HCT116 (cell line): ENCODE results near the gene PTP4A2. TPM values are rescaled to one million over a fixed set of nuclear protein-coding genes. Genes with fewer than 3 reads are reported as not detected.

Source experiments
- ATAC-seq: fragments of 200-7000 bp; cut with Tn5 transposase; 2 replicates; pipeline ENCODE4 v1.9.1; 2020; ENCODE audit warnings: mild to moderate bottlenecking, moderate library complexity
- BruUV-seq: library from RNA; stranded (reverse); fragments of 400-500 nt; replicated peaks from 2 replicates; lab custom pipeline; 2021; lab: Mats Ljungman, UMichigan
- CTCF ChIA-PET: fragments of 300-600 bp; sonication (Branson Sonifier 250); formaldehyde crosslinking; loops from one replicate; lab custom pipeline; 2021; ENCODE audit warnings: antibody characterized with exemption; lab: Charles Lee
- POLR2A ChIA-PET: fragments of 300-600, 350-600 bp; sonication (Branson Sonifier 250); formaldehyde crosslinking; loops from one replicate; lab custom pipeline; 2021; ENCODE audit warnings: antibody characterized with exemption; lab: Charles Lee
- RAD21 ChIA-PET, 2 experiments: fragments of 300-600 bp; sonication (Branson Sonifier 250); formaldehyde crosslinking; loops; one replicate each; lab custom pipeline; 2023; ENCODE audit warnings: low total read pairs in 2 of 2; ENCODE audit not compliant: uncharacterized antibody in 2 of 2, unreplicated experiment in 2 of 2, low non-redundant PET in 1 of 2; lab: Charles Lee
- DNase-seq: peaks from one replicate; pipeline ENCODE4 v3.0.0-alpha.2; 2010; ENCODE audit warnings: low read depth, low spot score
- H2AFZ ChIP-seq: fragments of 200-600 bp; shearing (Covaris generic), sonication (generic); 2 replicates; pipeline ENCODE4 v1.6.1; 2017; ENCODE audit warnings: low read depth, mixed run types, mixed read lengths, antibody characterized with exemption, low read length; ENCODE audit not compliant: poor library complexity, severe bottlenecking
- H3K27ac ChIP-seq: 2 replicates; pipeline ENCODE4 v1.5.1; 2012; ENCODE audit warnings: low read depth, low read length
- H3K27me3 ChIP-seq: fragments of 200-600 bp; sonication (generic); 2 replicates; pipeline ENCODE4 v1.6.1; 2016; ENCODE audit warnings: mixed run types, low read length, mixed read lengths; ENCODE audit not compliant: insufficient read depth
- H3K36me3 ChIP-seq, 2 experiments: fragments of 200-500 bp in 1 of 2; fragments of 200-600 bp in 1 of 2; sonication (Bioruptor generic) in 1 of 2; sonication (generic) in 1 of 2; 2 replicates each; pipeline versions ENCODE4 v1.5.1 to v1.6.1; 2014 to 2016; ENCODE audit warnings: low read length in 2 of 2, inconsistent platforms in 1 of 2, mixed read lengths in 1 of 2, mixed run types in 1 of 2; ENCODE audit not compliant: insufficient read depth in 2 of 2, control insufficient read depth in 1 of 2
- H3K4me1 ChIP-seq, 2 experiments: fragments of 200-600 bp in 1 of 2; sonication (generic) in 1 of 2; 2 replicates each; pipeline versions ENCODE4 v1.5.1 to v1.6.1; 2012 to 2017; ENCODE audit warnings: low read length in 2 of 2, inconsistent platforms in 1 of 2, mild to moderate bottlenecking in 1 of 2, mixed read lengths in 1 of 2, mixed run types in 1 of 2, moderate library complexity in 1 of 2; ENCODE audit not compliant: insufficient read depth in 2 of 2, control insufficient read depth in 1 of 2
- H3K4me2 ChIP-seq: fragments of 200-600 bp; sonication (generic); 2 replicates; pipeline ENCODE4 v1.6.1; 2017; ENCODE audit warnings: mixed run types, low read length, mixed read lengths
- H3K4me3 ChIP-seq, 2 experiments: fragments of 200-600 bp in 1 of 2; sonication (generic) in 1 of 2; replicated peaks in 1 of 2; 2 replicates each; pipeline ENCODE4 v1.5.1; 2011 to 2016; ENCODE audit warnings: low read length in 2 of 2, control low read depth in 1 of 2, low read depth in 1 of 2, mild to moderate bottlenecking in 1 of 2, mixed read lengths in 1 of 2, mixed run types in 1 of 2
- H3K79me2 ChIP-seq: fragments of 200-600 bp; sonication (generic); 2 replicates; pipeline ENCODE4 v1.6.1; 2017; ENCODE audit warnings: mild to moderate bottlenecking, mixed run types, low read length, moderate library complexity, mixed read lengths; ENCODE audit not compliant: insufficient read depth
- H3K9ac ChIP-seq: fragments of 200-600 bp; sonication (generic); 2 replicates; pipeline ENCODE4 v1.6.1; 2016; ENCODE audit warnings: low read length, mixed read lengths
- H3K9me2 ChIP-seq: fragments of 200-600 bp; sonication (generic), shearing (Covaris generic); 2 replicates; pipeline ENCODE4 v1.6.1; 2017; ENCODE audit warnings: mixed run types, mild to moderate bottlenecking, moderate library complexity; ENCODE audit not compliant: insufficient read depth
- H3K9me3 ChIP-seq, 2 experiments: fragments of 200-500 bp in 1 of 2; fragments of 200-600 bp in 1 of 2; sonication (Bioruptor generic) in 1 of 2; sonication (generic) in 1 of 2; 2 replicates each; pipeline ENCODE4 v1.6.1; 2014 to 2017; ENCODE audit warnings: low read length in 2 of 2, mixed read lengths in 2 of 2, inconsistent platforms in 1 of 2, low read depth in 1 of 2, mild to moderate bottlenecking in 1 of 2, mixed run types in 1 of 2, moderate library complexity in 1 of 2; ENCODE audit not compliant: control insufficient read depth in 1 of 2, insufficient read depth in 1 of 2
- H4K20me1 ChIP-seq: fragments of 200-600 bp; sonication (generic), shearing (Covaris generic); 2 replicates; pipeline ENCODE4 v1.6.1; 2017; ENCODE audit warnings: mixed run types, mild to moderate bottlenecking, moderate library complexity; ENCODE audit not compliant: insufficient read depth
- CBX3 ChIP-seq: IDR thresholded peaks from 2 replicates; pipeline ENCODE4 v1.6.1; 2012; ENCODE audit warnings: low read depth
- CTCF ChIP-seq, 3 experiments: fragments of 200-600 bp in 1 of 3; sonication (generic) in 1 of 3; IDR thresholded peaks in 2 of 3; conservative IDR thresholded peaks in 1 of 3; 2 replicates each; pipeline ENCODE4 v1.5.1; 2012 to 2017; ENCODE audit warnings: low read depth in 2 of 3, low read length in 2 of 3, antibody characterized with exemption in 1 of 3, borderline replicate concordance in 1 of 3, control low read depth in 1 of 3, mild to moderate bottlenecking in 1 of 3, mixed read lengths in 1 of 3, mixed run types in 1 of 3, moderate library complexity in 1 of 3; ENCODE audit not compliant: insufficient read depth in 1 of 3
- ELF1 ChIP-seq: IDR thresholded peaks from 2 replicates; pipeline ENCODE4 v1.6.1; 2012; ENCODE audit warnings: low read depth, borderline replicate concordance
- POLR2AphosphoS5 ChIP-seq: IDR thresholded peaks from 2 replicates; pipeline ENCODE4 v1.6.1; 2011; ENCODE audit warnings: mild to moderate bottlenecking, low read depth, low read length, moderate library complexity
- RAD21 ChIP-seq: IDR thresholded peaks from 2 replicates; pipeline ENCODE4 v1.6.1; 2012; ENCODE audit warnings: low read depth, mild to moderate bottlenecking
- SIN3A ChIP-seq: IDR thresholded peaks from 2 replicates; pipeline ENCODE4 v1.6.1; 2012; ENCODE audit warnings: low read depth
- SP1 ChIP-seq: IDR thresholded peaks from 2 replicates; pipeline ENCODE4 v1.6.1; 2012; ENCODE audit warnings: low read depth
- SRF ChIP-seq: IDR thresholded peaks from 2 replicates; pipeline ENCODE4 v1.6.1; 2012; ENCODE audit warnings: low read depth
- TCF7L2 ChIP-seq: IDR thresholded peaks from 2 replicates; pipeline ENCODE4 v1.7.0; 2011; ENCODE audit warnings: borderline replicate concordance, inconsistent platforms; ENCODE audit not compliant: insufficient read depth, insufficient read length; ENCODE audit errors: extremely low read depth
- YY1 ChIP-seq: IDR thresholded peaks from 2 replicates; pipeline ENCODE4 v1.6.1; 2011; ENCODE audit warnings: low read length, low read depth, moderate library complexity, mild to moderate bottlenecking; ENCODE audit not compliant: insufficient replicate concordance; ENCODE audit errors: extremely low read depth
- ZBTB33 ChIP-seq: IDR thresholded peaks from 2 replicates; pipeline ENCODE4 v1.6.1; 2011; ENCODE audit warnings: mild to moderate bottlenecking, low read length, moderate library complexity; ENCODE audit not compliant: insufficient replicate concordance; ENCODE audit errors: extremely low read depth
- ZFX ChIP-seq: fragments of 450-650 bp; IDR thresholded peaks from 2 replicates; pipeline ENCODE4 v1.6.1; 2017
- ZNF274 ChIP-seq: fragments of 200-500 bp; sonication (Bioruptor generic); IDR thresholded peaks from 2 replicates; pipeline ENCODE4 v1.6.1; 2014; ENCODE audit warnings: mild to moderate bottlenecking, low read depth, low read length, inconsistent platforms
- intact Hi-C: fragments of 100-400 bp; cut with micrococcal nuclease; formaldehyde crosslinking; loops from 2 replicates; pipeline ENCODE4 v1.10.0; 2022
- total RNA-seq: library from RNA; stranded (reverse); gene quantifications from one replicate; pipeline ENCODE4 v1.2.1, GENCODE V29; 2021; ENCODE audit not compliant: unreplicated experiment

The PTP4A2 gene
- total RNA-seq, 1 experiment from 2014 or later, result 267 TPM

GRCh38 chr1:31891280-31891679 lies 46.9 kb downstream of the PTP4A2 start:
- DNase-seq, result no peak
- Histone ChIP-seq H2AFZ (no peak overlapping the region), H3K4me2 (no peak overlapping the region), H3K4me1 (peaks cover 0 to 5% of the 10 kb centered on the region in 2 experiments; a peak in 1 of 4 replicates), H3K4me3 (no peak overlapping the region), H3K79me2 (no peaks in the 10 kb centered on the region), H3K9ac (no peak overlapping the region), H3K9me2 (no peaks in the 10 kb centered on the region), H3K36me3 (no peaks in the 10 kb centered on the region), H3K27me3 (no peaks in the 10 kb centered on the region)
- ChIA-PET POLR2A (no interaction called here), CTCF (no interaction called here)
- no peak for ATAC-seq
- no peak for TF ChIP-seq CTCF (IDR thresholded peaks at IDR 0.05 in 2 of 3, conservative IDR thresholded peaks at IDR 0.05 in 1 of 3; ENCODE audit: borderline replicate concordance in 1 of 3, insufficient read depth in 1 of 3, low read depth in 2 of 3, low read length in 2 of 3)
- no peak for TF ChIP-seq RAD21
- TF ChIP-seq SP1, result no peak
- TF ChIP-seq CBX3, result no peak
- TF ChIP-seq ELF1, result no peak
- TF ChIP-seq, all 23 proteins: peak for 0
- Histone ChIP-seq H3K9me3 (no peaks in the 10 kb centered on the region), H4K20me1 (no peaks in the 10 kb centered on the region), H3K27ac (no peak overlapping the region)
- no TSS peak for BruUV-seq
- intact Hi-C loops, result no loop called here
- RAD21 ChIA-PET, result no interaction called here

GRCh38 chr1:31888291-31888690 lies 49.9 kb downstream of the PTP4A2 start:
- Histone ChIP-seq H3K79me2 (no peaks in the 10 kb centered on the region), H2AFZ (no peak overlapping the region), H3K36me3 (no peaks in the 10 kb centered on the region), H4K20me1 (no peaks in the 10 kb centered on the region), H3K9ac (no peak overlapping the region), H3K4me1 (peaks cover 0 to 5% of the 10 kb centered on the region in 2 experiments; a peak in 1 of 4 replicates), H3K9me2 (no peaks in the 10 kb centered on the region), H3K27ac (no peak overlapping the region), H3K27me3 (no peaks in the 10 kb centered on the region), H3K4me3 (no peak overlapping the region), H3K4me2 (no peak overlapping the region), H3K9me3 (no peaks in the 10 kb centered on the region)
- DNase-seq, result no peak
- BruUV-seq, result no TSS peak
- ChIA-PET RAD21 (no interaction called here), CTCF (no interaction called here), POLR2A (no interaction called here)
- ATAC-seq, result no peak
- intact Hi-C loops, result no loop called here
- no peak for TF ChIP-seq ZFX
- TF ChIP-seq TCF7L2, result no peak
- no peak for TF ChIP-seq POLR2AphosphoS5
- no peak for TF ChIP-seq YY1
- no peak for TF ChIP-seq ELF1
- no peak for TF ChIP-seq CTCF (IDR thresholded peaks at IDR 0.05 in 2 of 3, conservative IDR thresholded peaks at IDR 0.05 in 1 of 3; ENCODE audit: borderline replicate concordance in 1 of 3, insufficient read depth in 1 of 3, low read depth in 2 of 3, low read length in 2 of 3)
- TF ChIP-seq SRF, result no peak
- TF ChIP-seq ZBTB33, result no peak
- no peak for TF ChIP-seq ZNF274
- no peak for TF ChIP-seq SIN3A
